Psoas muscle (tissue), 8 donors: ENCODE data around the gene CBX5. TPM values are rescaled to one million over a fixed set of nuclear protein-coding genes. Genes with fewer than 3 reads are reported as not detected.
"Not testable (repeated sequence)": the region's sequence is repeated elsewhere in the genome, so short reads cannot be mapped to it uniquely, and the experiment has no call there.

Experiments
- ATAC-seq, 4 donors: fragments of 200-7000 bp; cut with Tn5 transposase; one replicate each; pipeline ENCODE4 v1.9.1; 2020; ENCODE audit warnings: moderate library complexity in 3 of 4, mild to moderate bottlenecking in 2 of 4
- DNase-seq, 2 donors: peaks; one replicate each; pipeline ENCODE4 v3.0.0-alpha.2; 2020
- H3K27ac ChIP-seq: fragments of 200-600 bp; one replicate; pipeline ENCODE4 v1.8.0; 2022
- H3K27me3 ChIP-seq, 3 donors: fragments of 200-600 bp in 1 of 3; one replicate each; pipeline versions ENCODE4 v1.6.1 to v1.8.0; 2013 to 2022; ENCODE audit warnings: low read length in 2 of 3, mild to moderate bottlenecking in 2 of 3, moderate library complexity in 1 of 3; ENCODE audit not compliant: insufficient read depth in 3 of 3
- H3K36me3 ChIP-seq, 2 donors: fragments of 200-600 bp in 1 of 2; one replicate each; pipeline versions ENCODE4 v1.6.1 to v1.8.0; 2013 to 2022; ENCODE audit warnings: low read depth in 1 of 2, mild to moderate bottlenecking in 1 of 2, moderate library complexity in 1 of 2; ENCODE audit not compliant: insufficient read depth in 1 of 2
- H3K4me1 ChIP-seq: fragments of 200-600 bp; one replicate; pipeline ENCODE4 v1.8.0; 2022
- H3K4me3 ChIP-seq: fragments of 200-600 bp; one replicate; pipeline ENCODE4 v1.8.0; 2022; ENCODE audit warnings: mild to moderate bottlenecking
- H3K9me3 ChIP-seq: fragments of 200-600 bp; one replicate; pipeline ENCODE4 v1.8.0; 2022
- WGBS, 3 donors: extraction: QIAGEN DNeasy Blood & Tissue Kit; methylation state at CpG; one replicate each; pipeline versions ENCODE4 v1.1.6 to v1.1.7; 2013; 5-methylcytosine and 5-hydroxymethylcytosine counted together
- intact Hi-C, 2 donors: fragments of 100-400 bp; cut with DNase I; formaldehyde crosslinking; loops; one replicate each; pipeline versions ENCODE4 v1.11.0 to v1.14.2; 2022
- polyA plus RNA-seq, 3 donors: library from polyadenylated mRNA; stranded (reverse); fragments of 200-250 nt; gene quantifications; one replicate each; pipeline ENCODE4 v1.2.3, GENCODE V29; 2013
- total RNA-seq, 4 donors: library from RNA; stranded (reverse); fragmentation: NEBNext Ultra II Directional in 2 of 4; extraction: Animal tissue kit (Norgen Biotek cat#: 25700) in 2 of 4; gene quantifications; one replicate each; pipeline versions ENCODE4 v1.2.1 to v1.2.4, GENCODE V29; 2021 to 2023
- TF ChIP-seq, protein P1 (sequence below): fragments of 200-600 bp; IDR thresholded peaks from one replicate; pipeline ENCODE4 v1.8.0; 2022; ENCODE audit warnings: antibody characterized with exemption
- donor health status: healthy with polysubstance abuse.
- donor health status: DM: no; HTN: no; CAD: no; lungs with moderate emphysema.
- donor health status: Bipolar disorder and iron deficiency.
- donor health status: healthy.
- donor health status: DM: yes; HTN: yes; CAD: no.
- donor health status: DM: no; HTN: no; CAD: no.
- donor health status: DM: no; HTN: no; CAD: no.
- donor health status: DM: yes; HTN: yes; CAD: no.

Gene CBX5
- total and polyA plus RNA-seq, 7 donors: 5.2 to 19.3 (median 12.1) TPM

- Histone ChIP-seq H3K27ac (no peak overlapping the region), H3K36me3 (no peaks in the 10 kb centered on the region), H3K4me1 (peaks cover 11% of the 10 kb centered on the region), H3K27me3 (no peaks in the 10 kb centered on the region), H3K4me3 (no peak overlapping the region), H3K9me3 (no peaks in the 10 kb centered on the region)
- TF ChIP-seq, protein P1, sequence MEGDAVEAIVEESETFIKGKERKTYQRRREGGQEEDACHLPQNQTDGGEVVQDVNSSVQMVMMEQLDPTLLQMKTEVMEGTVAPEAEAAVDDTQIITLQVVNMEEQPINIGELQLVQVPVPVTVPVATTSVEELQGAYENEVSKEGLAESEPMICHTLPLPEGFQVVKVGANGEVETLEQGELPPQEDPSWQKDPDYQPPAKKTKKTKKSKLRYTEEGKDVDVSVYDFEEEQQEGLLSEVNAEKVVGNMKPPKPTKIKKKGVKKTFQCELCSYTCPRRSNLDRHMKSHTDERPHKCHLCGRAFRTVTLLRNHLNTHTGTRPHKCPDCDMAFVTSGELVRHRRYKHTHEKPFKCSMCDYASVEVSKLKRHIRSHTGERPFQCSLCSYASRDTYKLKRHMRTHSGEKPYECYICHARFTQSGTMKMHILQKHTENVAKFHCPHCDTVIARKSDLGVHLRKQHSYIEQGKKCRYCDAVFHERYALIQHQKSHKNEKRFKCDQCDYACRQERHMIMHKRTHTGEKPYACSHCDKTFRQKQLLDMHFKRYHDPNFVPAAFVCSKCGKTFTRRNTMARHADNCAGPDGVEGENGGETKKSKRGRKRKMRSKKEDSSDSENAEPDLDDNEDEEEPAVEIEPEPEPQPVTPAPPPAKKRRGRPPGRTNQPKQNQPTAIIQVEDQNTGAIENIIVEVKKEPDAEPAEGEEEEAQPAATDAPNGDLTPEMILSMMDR: no peak
- 86 to 90% (median 89%) methylated on average over 5 of the region's 5 CpGs for WGBS, 3 donors
- DNase-seq (no peak), ATAC-seq (no peak)
- intact Hi-C loops: loop anchor here in 1 of 2 donors (5.0 kb wide), 1 partner anchor 69 kb away; no protein-coding TSS in a partner anchor
Observed at GRCh38 chr12:54321363-54321762, 41.4 kb upstream of the CBX5 start.

GRCh38 chr12:54312309-54312708 is 32.4 kb upstream of the CBX5 start:
- 89 to 93% (median 91%) methylated on average over 7 of the region's 7 CpGs for WGBS, 3 donors
- H3K27me3 ChIP-seq, DNase-seq, ATAC-seq, H3K27ac ChIP-seq, H3K36me3 ChIP-seq, H3K4me1 ChIP-seq, H3K9me3 ChIP-seq, intact Hi-C loops, H3K4me3 ChIP-seq: not testable (repeated sequence)

DNA sequence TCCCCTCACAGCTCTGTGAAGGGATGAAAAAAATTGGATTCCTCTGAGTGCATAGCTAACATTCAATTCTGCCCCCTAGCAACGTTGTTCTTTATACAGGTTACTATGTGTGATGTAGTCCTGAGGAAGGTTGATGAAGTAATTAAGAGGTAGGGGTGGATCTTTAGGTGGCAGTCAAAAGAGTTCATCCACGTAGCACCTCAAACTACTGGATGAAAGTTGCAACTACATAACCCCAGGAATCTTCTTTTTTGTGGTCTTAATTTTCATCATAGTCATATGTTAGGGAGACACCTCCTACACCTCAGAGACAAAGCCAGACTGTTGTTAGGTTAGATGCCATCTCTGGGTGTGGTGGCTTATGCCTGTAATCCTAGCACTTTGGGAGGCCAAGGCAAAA is 31.1 kb upstream of the CBX5 start:
- no peak overlapping the region for H3K4me3 ChIP-seq
- TF ChIP-seq, protein P1: no peak
- DNase-seq: no peak
- no peaks in the 10 kb centered on the region for H3K9me3 ChIP-seq
- no peak overlapping the region for H3K27ac ChIP-seq
- intact Hi-C loops: no loop called here
- H3K27me3 ChIP-seq: no peaks in the 10 kb centered on the region
- WGBS, 3 donors: 65 to 79% (median 73%) methylated on average over 2 of the region's 2 CpGs
- no peak for ATAC-seq
- no peaks in the 10 kb centered on the region for H3K4me1 ChIP-seq
- H3K36me3 ChIP-seq: no peaks in the 10 kb centered on the region

GRCh38 chr12:54306925-54307741 is 27.2 kb upstream of the CBX5 start:
- no peak overlapping the region for H3K27ac ChIP-seq
- WGBS, 3 donors: 61 to 69% (median 68%) methylated on average over 8 of the region's 8 CpGs
- TF ChIP-seq, protein P1: no peak
- H3K27me3 ChIP-seq: no peaks in the 10 kb centered on the region
- DNase-seq (peak; percentile 72 to 80), ATAC-seq (peak; percentile 20 to 49 (median 35))
- no peaks in the 10 kb centered on the region for H3K36me3 ChIP-seq
- intact Hi-C loops: no loop called here
- no peak overlapping the region for H3K4me3 ChIP-seq
- peaks cover 16% of the 10 kb centered on the region for H3K4me1 ChIP-seq
- H3K9me3 ChIP-seq: no peaks in the 10 kb centered on the region

GRCh38 chr12:54304187-54304810 is 24.4 kb upstream of the CBX5 start:
- H3K4me1 ChIP-seq: peaks cover 35% of the 10 kb centered on the region
- peak; percentile 79 to 90 (median 82) for ATAC-seq
- DNase-seq: peak; percentile 69 to 84
- no peaks in the 10 kb centered on the region for H3K9me3 ChIP-seq
- H3K36me3 ChIP-seq: no peaks in the 10 kb centered on the region
- H3K27ac ChIP-seq: no peak overlapping the region
- H3K4me3 ChIP-seq: no peak overlapping the region
- 24 to 29% (median 27%) methylated on average over 12 of the region's 12 CpGs for WGBS, 3 donors
- TF ChIP-seq, protein P1: no peak
- intact Hi-C loops: no loop called here
- no peaks in the 10 kb centered on the region for H3K27me3 ChIP-seq
